Skeletal muscle satellite cell (primary cell): ENCODE data around the gene CRTC1.
"Not testable (repeated sequence)": the region's sequence is repeated elsewhere in the genome, so short reads cannot be mapped to it uniquely, and the experiment has no call there.

Experiments used
- H3K27me3 ChIP-seq: 2 replicates; pipeline ENCODE4 v1.7.0; 2013; ENCODE audit warnings: low read length; ENCODE audit not compliant: control insufficient read depth, insufficient read depth
- H3K36me3 ChIP-seq: 2 replicates; pipeline ENCODE4 v1.7.0; 2013; ENCODE audit warnings: mild to moderate bottlenecking, control low read depth, low read length; ENCODE audit not compliant: insufficient read depth
- H3K4me1 ChIP-seq: 2 replicates; pipeline ENCODE4 v1.7.0; 2013; ENCODE audit warnings: low read length; ENCODE audit not compliant: control insufficient read depth, insufficient read depth
- H3K4me2 ChIP-seq: 2 replicates; pipeline ENCODE4 v1.7.0; 2013; ENCODE audit warnings: mild to moderate bottlenecking, low read length
- H3K4me3 ChIP-seq: 2 replicates; pipeline ENCODE4 v1.7.0; 2013; ENCODE audit warnings: low read length
- H3K9ac ChIP-seq: 2 replicates; pipeline ENCODE4 v1.7.0; 2013; ENCODE audit warnings: mild to moderate bottlenecking, low read depth, low read length, moderate library complexity
- H3K9me3 ChIP-seq: replicated peaks from 2 replicates; pipeline ENCODE4 v1.7.0; 2013; ENCODE audit warnings: mild to moderate bottlenecking, control low read depth, low read length

Gene CRTC1

DNA sequence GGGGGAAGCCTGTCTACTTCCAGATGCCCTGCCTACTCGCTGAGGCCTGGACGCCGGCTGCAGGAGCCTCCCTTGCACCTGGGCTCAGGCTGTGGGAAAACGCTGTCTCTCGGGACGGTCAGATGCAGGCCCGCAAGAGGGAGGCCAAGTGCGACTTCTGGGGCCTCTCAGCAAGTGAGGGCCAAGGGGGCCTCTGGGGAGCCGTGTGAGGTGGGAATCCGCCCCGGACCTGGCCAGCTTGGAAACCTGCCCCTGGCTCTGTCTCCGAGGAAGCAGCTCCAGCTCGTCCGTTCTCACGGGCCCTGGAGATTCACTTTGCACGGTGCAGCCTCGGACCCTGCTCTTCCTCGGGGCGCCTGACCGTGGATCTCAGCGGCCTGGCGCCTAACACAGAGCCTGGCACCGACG lies 11.4 kb upstream of the CRTC1 start:
- no peaks in the 10 kb centered on the region for H3K9me3 ChIP-seq
- H3K4me2 ChIP-seq: peak overlapping the region; percentile 31
- no peak overlapping the region for H3K9ac ChIP-seq
- peaks cover 32% of the 10 kb centered on the region for H3K4me1 ChIP-seq
- peaks cover 21% of the 10 kb centered on the region for H3K36me3 ChIP-seq
- H3K27me3 ChIP-seq: no peaks in the 10 kb centered on the region
- no peak overlapping the region for H3K4me3 ChIP-seq

GRCh38 chr19:18672606-18673337 lies 10.7 kb upstream of the CRTC1 start:
- Histone ChIP-seq H3K36me3 (peaks cover 17% of the 10 kb centered on the region), H3K4me2 (peak overlapping the region; percentile 31), H3K4me1 (peaks cover 39% of the 10 kb centered on the region), H3K9ac (no peak overlapping the region), H3K27me3 (no peaks in the 10 kb centered on the region), H3K4me3 (no peak overlapping the region), H3K9me3 (no peaks in the 10 kb centered on the region)

DNA sequence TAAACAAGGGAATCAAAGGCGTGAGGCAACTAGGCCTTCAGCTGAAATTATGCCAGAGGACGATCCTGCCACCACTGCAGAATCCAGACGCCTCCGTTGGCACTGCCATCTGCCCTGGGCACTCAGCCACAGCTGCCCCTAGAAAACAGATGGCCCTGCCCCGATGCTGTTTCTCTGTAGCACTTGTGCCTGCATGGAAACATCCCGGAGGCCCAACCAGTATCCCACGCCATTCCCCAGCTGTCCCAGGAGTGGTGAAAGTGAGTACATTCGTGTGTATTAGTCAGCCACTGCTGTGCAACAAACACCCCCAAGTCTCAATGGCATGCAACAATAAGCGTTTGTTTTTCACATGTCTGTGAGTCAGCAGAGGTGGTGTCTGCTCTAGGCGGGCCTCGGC lies 8.9 kb upstream of the CRTC1 start:
- H3K27me3 ChIP-seq: no peaks in the 10 kb centered on the region
- peaks cover 44% of the 10 kb centered on the region for H3K4me1 ChIP-seq
- H3K4me3 ChIP-seq: no peak overlapping the region
- H3K9me3 ChIP-seq: no peaks in the 10 kb centered on the region
- no peak overlapping the region for H3K4me2 ChIP-seq
- H3K36me3 ChIP-seq: peaks cover 4% of the 10 kb centered on the region
- no peak overlapping the region for H3K9ac ChIP-seq

DNA sequence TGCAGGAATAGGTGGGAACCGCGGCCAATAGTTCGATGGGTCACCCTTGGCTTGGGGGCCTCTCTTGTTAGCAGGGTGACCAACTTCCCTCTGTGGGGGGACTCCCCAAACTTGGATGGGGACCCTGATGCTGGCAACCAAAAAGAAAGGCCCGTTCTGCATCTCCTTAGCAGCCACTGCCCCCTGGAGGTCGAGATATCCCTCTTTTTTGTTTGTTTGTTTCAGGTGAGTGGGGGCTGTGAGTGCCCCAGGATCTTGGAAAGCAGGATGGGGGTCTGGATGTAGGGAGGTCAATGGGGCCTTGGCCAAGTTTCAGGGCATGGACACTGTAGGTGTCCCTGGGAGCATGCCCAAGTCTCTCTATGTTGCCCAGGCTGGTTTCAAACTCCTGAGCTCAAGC lies 7.7 kb upstream of the CRTC1 start:
- H3K9ac ChIP-seq: no peak overlapping the region
- no peaks in the 10 kb centered on the region for H3K36me3 ChIP-seq
- no peaks in the 10 kb centered on the region for H3K9me3 ChIP-seq
- H3K4me1 ChIP-seq: peaks cover 41% of the 10 kb centered on the region
- no peaks in the 10 kb centered on the region for H3K27me3 ChIP-seq
- H3K4me2 ChIP-seq: no peak overlapping the region
- H3K4me3 ChIP-seq: no peak overlapping the region

- H3K4me1 ChIP-seq: peaks cover 40% of the 10 kb centered on the region
- H3K9ac ChIP-seq: no peak overlapping the region
- no peaks in the 10 kb centered on the region for H3K36me3 ChIP-seq
- H3K27me3 ChIP-seq: no peaks in the 10 kb centered on the region
- no peaks in the 10 kb centered on the region for H3K9me3 ChIP-seq
- H3K4me3 ChIP-seq: no peak overlapping the region
- H3K4me2 ChIP-seq: no peak overlapping the region
Measured at GRCh38 chr19:18676692-18677091, 6.8 kb upstream of the CRTC1 start.

DNA sequence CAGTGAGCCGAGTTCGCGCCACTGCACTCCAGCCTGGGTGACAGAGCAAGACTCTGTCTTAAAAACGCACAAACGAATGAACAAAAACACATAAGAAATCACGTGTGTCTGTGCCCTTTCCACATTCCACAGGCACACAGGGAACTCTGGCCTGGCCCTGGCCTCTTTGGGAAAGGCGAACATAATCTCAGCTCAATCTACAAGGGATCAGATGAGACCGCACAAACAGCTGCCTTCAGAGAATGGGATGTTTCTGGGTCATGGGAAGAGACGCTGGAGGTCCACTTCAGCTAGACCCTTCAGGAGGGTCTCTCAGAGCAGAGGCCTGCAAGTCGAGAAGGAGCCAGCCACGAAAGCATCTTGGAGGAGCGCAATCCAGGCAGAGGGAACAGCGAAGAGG lies 6.3 kb upstream of the CRTC1 start:
- Histone ChIP-seq H3K4me1 (peaks cover 35% of the 10 kb centered on the region), H3K36me3 (no peaks in the 10 kb centered on the region), H3K4me2 (peak overlapping the region; percentile 50), H3K27me3 (no peaks in the 10 kb centered on the region), H3K9me3 (no peaks in the 10 kb centered on the region), H3K9ac (peak overlapping the region; percentile 29), H3K4me3 (no peak overlapping the region)

- not testable (repeated sequence) for H3K4me3 ChIP-seq, H3K27me3 ChIP-seq, H3K36me3 ChIP-seq, H3K4me2 ChIP-seq, H3K9me3 ChIP-seq, H3K9ac ChIP-seq
- H3K4me1 ChIP-seq: peaks cover 38% of the 10 kb centered on the region
Measured at GRCh38 chr19:18680148-18680547, 3.3 kb upstream of the CRTC1 start.

DNA sequence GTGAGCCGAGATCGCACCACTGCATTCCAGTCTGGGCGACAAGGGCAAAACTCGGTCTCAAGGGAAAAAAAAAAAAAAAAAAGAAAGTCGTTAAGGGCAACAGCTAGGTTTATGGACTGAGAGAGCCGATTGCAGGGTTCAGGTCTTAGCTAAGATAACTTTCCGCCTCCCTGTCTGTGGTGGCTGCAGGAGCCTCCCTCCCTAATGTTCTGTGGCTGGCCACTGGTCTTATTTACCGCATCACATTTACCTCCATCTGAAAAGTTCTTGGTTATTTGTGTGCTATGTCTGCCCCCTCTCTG lies 722 bp upstream of the CRTC1 start:
- H3K36me3 ChIP-seq: no peaks in the 10 kb centered on the region
- H3K4me3 ChIP-seq: peak overlapping the region; percentile 90
- H3K9me3 ChIP-seq: no peaks in the 10 kb centered on the region
- peak overlapping the region; percentile 87 for H3K9ac ChIP-seq
- no peaks in the 10 kb centered on the region for H3K27me3 ChIP-seq
- peak overlapping the region; percentile 96 for H3K4me2 ChIP-seq
- H3K4me1 ChIP-seq: peaks cover 35% of the 10 kb centered on the region

DNA sequence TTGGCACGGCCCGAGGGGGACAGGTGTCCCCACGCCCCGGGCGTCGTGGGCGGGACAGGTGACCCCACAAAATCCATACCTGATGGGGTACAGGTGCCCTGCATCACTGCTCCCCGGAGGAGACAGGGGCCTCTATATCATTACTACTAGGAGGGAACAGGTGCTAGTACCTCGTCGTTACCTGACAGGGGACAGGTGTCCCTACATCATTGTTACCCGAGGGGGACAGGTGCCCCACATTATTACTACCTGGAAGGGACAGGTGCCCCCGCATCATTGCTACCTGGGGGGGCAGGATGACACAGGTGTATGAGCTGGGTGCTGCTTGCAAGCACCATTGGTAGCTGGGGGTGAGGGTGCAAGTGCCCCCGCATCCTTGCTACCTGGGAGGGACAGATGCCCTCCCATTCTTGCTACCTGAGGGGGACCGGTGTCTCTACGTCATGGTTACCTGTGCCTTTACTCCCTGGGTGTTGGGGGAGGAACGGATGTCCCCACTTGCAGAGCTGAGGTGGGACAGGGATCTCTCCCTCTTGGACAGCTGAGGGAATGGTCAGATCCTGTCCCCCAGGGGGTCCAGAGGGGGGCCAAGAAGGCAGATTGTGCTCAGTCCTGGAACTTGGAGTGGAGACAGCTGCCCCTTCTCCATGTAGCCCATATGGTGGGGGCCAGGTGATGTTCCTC lies 620 bp downstream of the CRTC1 start:
- no peaks in the 10 kb centered on the region for H3K36me3 ChIP-seq
- H3K9me3 ChIP-seq: no peaks in the 10 kb centered on the region
- H3K27me3 ChIP-seq: no peaks in the 10 kb centered on the region
- peak overlapping the region; percentile 90 for H3K4me3 ChIP-seq
- H3K4me1 ChIP-seq: peaks cover 25% of the 10 kb centered on the region
- H3K4me2 ChIP-seq: peak overlapping the region; percentile 92
- peak overlapping the region; percentile 49 for H3K9ac ChIP-seq

DNA sequence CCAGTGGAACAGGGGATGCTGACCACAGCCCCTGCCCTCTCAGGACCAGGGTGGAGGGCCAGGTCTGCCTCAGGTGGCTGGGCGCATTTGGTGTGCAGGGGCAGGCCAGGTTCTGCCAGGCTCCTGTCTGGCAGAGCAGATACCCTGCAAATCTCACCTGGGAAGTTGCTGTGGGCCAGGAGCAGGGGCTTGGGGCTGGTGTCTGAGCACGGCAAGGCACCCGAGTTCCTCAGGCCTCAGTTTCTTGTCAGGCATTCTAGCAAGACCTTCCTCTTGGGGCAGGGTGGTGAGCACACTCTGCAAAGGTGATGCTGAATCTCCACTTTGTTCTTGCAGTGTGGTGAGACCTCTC lies 1.1 kb downstream of the CRTC1 start:
- peak overlapping the region; percentile 90 for H3K4me3 ChIP-seq
- H3K9ac ChIP-seq: no peak overlapping the region
- H3K4me2 ChIP-seq: peak overlapping the region; percentile 92
- no peaks in the 10 kb centered on the region for H3K9me3 ChIP-seq
- H3K4me1 ChIP-seq: peaks cover 25% of the 10 kb centered on the region
- H3K36me3 ChIP-seq: no peaks in the 10 kb centered on the region
- H3K27me3 ChIP-seq: no peaks in the 10 kb centered on the region

DNA sequence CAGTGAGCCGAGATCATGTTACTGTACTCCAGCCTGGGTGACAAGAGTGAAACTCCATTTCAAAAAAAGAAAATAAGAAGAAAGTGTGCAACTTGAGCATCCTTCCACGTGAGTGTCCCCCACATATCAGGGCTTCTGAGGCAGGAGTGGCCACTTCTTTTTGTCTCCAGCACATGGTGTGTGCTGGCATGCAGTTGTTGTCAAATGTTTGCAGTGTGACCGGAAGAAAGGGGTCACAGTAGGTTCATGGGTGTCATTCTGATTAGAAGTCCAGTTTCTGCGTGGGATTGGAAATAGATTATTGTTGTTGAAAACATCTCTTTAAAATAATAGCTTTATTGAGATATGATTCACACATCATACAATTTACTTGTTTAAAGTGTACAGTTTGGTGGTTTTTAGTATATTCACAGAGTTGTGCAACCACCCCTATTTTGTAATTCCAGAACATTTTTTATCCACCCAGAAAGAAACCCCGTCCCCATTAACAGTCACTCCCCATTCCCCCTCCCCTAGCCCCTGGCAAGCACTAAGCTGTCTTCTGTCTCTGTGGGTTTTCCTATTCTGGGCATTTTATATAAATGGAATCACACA lies 2.2 kb downstream of the CRTC1 start:
- Histone ChIP-seq H3K9me3 (no peaks in the 10 kb centered on the region), H3K27me3 (no peaks in the 10 kb centered on the region), H3K4me1 (peaks cover 25% of the 10 kb centered on the region), H3K36me3 (no peaks in the 10 kb centered on the region), H3K4me2 (peak overlapping the region; percentile 92), H3K9ac (no peak overlapping the region), H3K4me3 (no peak overlapping the region)
